Mesenchymal stem cell (in vitro differentiated cells and primary cell): ENCODE measurements around the gene PIK3R1.
A peak's percentile ranks its signal among the peaks of the same experiment; 100 is the strongest.

Experiments
- DNase-seq: peaks from one replicate; pipeline ENCODE4 v3.0.0-alpha.2; 2013
- H2AFZ ChIP-seq: one replicate; pipeline ENCODE4 v1.6.1; 2013; ENCODE audit warnings: low read depth, mild to moderate bottlenecking, control low read depth, inconsistent platforms, low read length, moderate library complexity
- H2AK5ac ChIP-seq: 2 replicates; pipeline ENCODE4 v1.6.1; 2013; ENCODE audit warnings: low read length, moderate library complexity, mild to moderate bottlenecking, inconsistent platforms; ENCODE audit not compliant: severe bottlenecking
- H2BK120ac ChIP-seq: one replicate; pipeline ENCODE4 v1.6.1; 2013; ENCODE audit warnings: low read depth, mild to moderate bottlenecking, inconsistent platforms, low read length, moderate library complexity
- H2BK12ac ChIP-seq, 2 experiments: one replicate each; pipeline ENCODE4 v1.6.1; 2013; ENCODE audit warnings: inconsistent platforms in 2 of 2, low read length in 2 of 2, mild to moderate bottlenecking in 2 of 2, moderate library complexity in 2 of 2, control low read depth in 1 of 2
- H2BK15ac ChIP-seq: one replicate; pipeline ENCODE4 v1.6.1; 2013; ENCODE audit warnings: mild to moderate bottlenecking, low read depth, inconsistent platforms; ENCODE audit not compliant: poor library complexity, severe bottlenecking
- H2BK5ac ChIP-seq: 2 replicates; pipeline ENCODE4 v1.6.1; 2013; ENCODE audit warnings: low read depth, mild to moderate bottlenecking, low read length, control low read depth, inconsistent platforms; ENCODE audit not compliant: poor library complexity, severe bottlenecking
- H3K14ac ChIP-seq, 2 experiments: one replicate each; pipeline ENCODE4 v1.6.1; 2013; ENCODE audit warnings: inconsistent platforms in 2 of 2, low read length in 2 of 2, control low read depth in 1 of 2, mild to moderate bottlenecking in 1 of 2, moderate library complexity in 1 of 2
- H3K18ac ChIP-seq, 2 experiments: one replicate each; pipeline ENCODE4 v1.6.1; 2013; ENCODE audit warnings: inconsistent platforms in 2 of 2, low read length in 2 of 2, control low read depth in 1 of 2, low read depth in 1 of 2, mild to moderate bottlenecking in 1 of 2
- H3K23ac ChIP-seq, 2 experiments: one replicate each; pipeline ENCODE4 v1.6.1; 2013; ENCODE audit warnings: inconsistent platforms in 2 of 2, low read length in 2 of 2, mild to moderate bottlenecking in 2 of 2, moderate library complexity in 2 of 2, control low read depth in 1 of 2
- H3K27ac ChIP-seq: 2 replicates; pipeline ENCODE4 v1.5.1; 2013; ENCODE audit warnings: mild to moderate bottlenecking, moderate library complexity, low read length, control low read depth, inconsistent platforms; ENCODE audit not compliant: poor library complexity, severe bottlenecking
- H3K27me3 ChIP-seq, 2 experiments: 2 replicates each; pipeline versions ENCODE4 v1.6.1 to v1.7.0; 2013; ENCODE audit warnings: low read length in 2 of 2, mild to moderate bottlenecking in 2 of 2, moderate library complexity in 2 of 2, control low read depth in 1 of 2, inconsistent platforms in 1 of 2; ENCODE audit not compliant: control insufficient read depth in 1 of 2, insufficient read depth in 1 of 2
- H3K36me3 ChIP-seq, 2 experiments: 2 replicates each; pipeline versions ENCODE4 v1.6.1 to v1.7.0; 2013; ENCODE audit warnings: low read length in 2 of 2, control low read depth in 1 of 2, inconsistent platforms in 1 of 2, low read depth in 1 of 2, mild to moderate bottlenecking in 1 of 2; ENCODE audit not compliant: insufficient read depth in 2 of 2, control insufficient read depth in 1 of 2
- H3K4ac ChIP-seq, 2 experiments: one replicate each; pipeline ENCODE4 v1.6.1; 2013; ENCODE audit warnings: inconsistent platforms in 2 of 2, low read length in 2 of 2, mild to moderate bottlenecking in 2 of 2, moderate library complexity in 2 of 2, control low read depth in 1 of 2, low read depth in 1 of 2
- H3K4me1 ChIP-seq: 2 replicates; pipeline ENCODE4 v1.6.1; 2013; ENCODE audit warnings: low read depth, low read length, control low read depth; ENCODE audit not compliant: control insufficient read depth, insufficient read depth
- H3K4me2 ChIP-seq: 2 replicates; pipeline ENCODE4 v1.6.1; 2013; ENCODE audit warnings: low read length, mild to moderate bottlenecking, inconsistent platforms; ENCODE audit not compliant: poor library complexity, severe bottlenecking
- H3K4me3 ChIP-seq, 2 experiments: 2 replicates each; pipeline versions ENCODE4 v1.5.1 to v1.7.0; 2013; ENCODE audit warnings: low read length in 2 of 2, mild to moderate bottlenecking in 2 of 2, control low read depth in 1 of 2, low read depth in 1 of 2; ENCODE audit not compliant: insufficient read depth in 1 of 2
- H3K79me1 ChIP-seq: replicated peaks from 2 replicates; pipeline ENCODE4 v1.6.1; 2013; ENCODE audit warnings: mild to moderate bottlenecking, control low read depth, low read length, inconsistent platforms; ENCODE audit not compliant: poor library complexity, severe bottlenecking
- H3K9ac ChIP-seq: 2 replicates; pipeline ENCODE4 v1.7.0; 2013; ENCODE audit warnings: mild to moderate bottlenecking, low read length, moderate library complexity
- H3K9me3 ChIP-seq: 2 replicates; pipeline ENCODE4 v1.7.0; 2013; ENCODE audit warnings: mild to moderate bottlenecking, low read length; ENCODE audit not compliant: control insufficient read depth
- H4K8ac ChIP-seq: one replicate; pipeline ENCODE4 v1.6.1; 2013; ENCODE audit warnings: inconsistent platforms, mild to moderate bottlenecking, low read length, moderate library complexity
- H4K91ac ChIP-seq: one replicate; pipeline ENCODE4 v1.6.1; 2013; ENCODE audit warnings: mild to moderate bottlenecking, low read length, inconsistent platforms
- WGBS: methylation state at CpG from one replicate; pipeline ENCODE4 v1.1.7; 2013; ENCODE audit warnings: mixed read lengths; 5-methylcytosine and 5-hydroxymethylcytosine counted together

Gene PIK3R1

DNA sequence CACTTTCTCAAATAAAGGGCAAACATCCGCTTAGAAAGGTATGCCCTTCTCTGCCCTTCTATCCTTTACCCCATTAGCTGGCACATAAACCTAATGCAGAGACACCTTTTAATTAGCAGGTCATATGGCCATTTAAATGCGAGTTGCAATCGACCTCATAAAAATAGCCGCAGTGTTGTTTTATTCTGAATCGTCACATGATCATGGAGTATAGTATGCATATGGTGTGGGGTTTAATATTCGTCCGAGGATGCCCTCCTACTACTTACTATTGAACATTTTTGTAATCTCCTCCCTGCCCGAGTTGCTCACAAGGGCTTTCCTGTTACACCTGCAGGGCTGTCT is 72.0 kb downstream of the PIK3R1 start:
- Histone ChIP-seq H3K4me1 (peaks cover 6% of the 10 kb centered on the region), H2AFZ (no peak overlapping the region), H3K14ac (peak overlapping the region in 1 of 2 experiments; percentile 90), H3K79me1 (peaks cover 5% of the 10 kb centered on the region), H3K23ac (no peak overlapping the region), H2BK12ac (no peak overlapping the region), H3K4me3 (peak overlapping the region in 1 of 2 experiments; percentile 77), H3K27ac (peak overlapping the region; percentile 65), H3K9ac (peak overlapping the region; percentile 79), H3K9me3 (no peaks in the 10 kb centered on the region), H2BK15ac (no peak overlapping the region), H4K8ac (no peak overlapping the region), H2AK5ac (no peak overlapping the region), H2BK120ac (no peak overlapping the region), H3K18ac (peak overlapping the region; percentile 25 to 96), H3K27me3 (no peaks in the 10 kb centered on the region), H2BK5ac (no peak overlapping the region), H4K91ac (no peak overlapping the region), H3K36me3 (peaks cover 0 to 37% of the 10 kb centered on the region in 2 experiments), H3K4ac (peak overlapping the region in 1 of 2 experiments; percentile 40), H3K4me2 (peak overlapping the region; percentile 47)
- no peak for DNase-seq
- WGBS, result 67% methylated on average over 6 of the region's 8 CpGs

DNA sequence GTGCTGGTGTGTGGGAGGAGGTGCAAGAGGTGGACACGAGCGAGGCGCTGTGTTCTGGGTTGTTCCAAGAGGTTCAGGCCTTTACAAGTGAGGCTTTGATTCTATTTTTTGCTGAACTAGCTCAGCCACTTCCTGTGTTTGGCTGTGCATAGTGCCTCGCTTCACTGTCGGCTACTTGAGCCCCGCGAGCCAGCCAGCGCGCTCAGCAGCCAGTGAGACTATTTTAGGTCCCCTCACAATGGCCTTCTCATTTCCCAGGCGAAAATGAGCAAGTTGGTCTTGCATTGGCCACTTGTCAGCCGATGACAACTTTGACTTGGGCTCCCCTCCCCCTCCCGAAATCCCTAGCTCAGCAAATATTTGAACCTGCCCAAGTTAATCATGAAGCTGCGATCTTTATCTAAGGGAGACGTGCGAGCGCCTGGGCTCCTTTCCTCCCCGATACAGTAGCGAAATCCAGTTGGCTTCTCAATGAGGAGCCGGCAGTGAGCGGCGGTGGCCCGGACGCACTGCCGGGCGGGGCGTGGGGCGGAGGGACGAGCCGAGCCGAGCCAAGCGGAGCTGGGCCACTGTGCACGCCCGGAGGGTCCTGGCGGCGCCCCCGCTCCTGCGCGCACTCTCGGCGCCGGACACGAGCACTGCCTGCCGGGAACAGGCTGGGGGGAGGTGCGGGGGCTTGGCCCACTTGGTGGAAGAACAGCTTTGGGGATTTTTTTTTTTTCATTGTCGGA is 72.6 kb downstream of the PIK3R1 start:
- Histone ChIP-seq H3K4me1 (peaks cover 6% of the 10 kb centered on the region), H2BK15ac (peak overlapping the region; percentile 86), H3K79me1 (peaks cover 5% of the 10 kb centered on the region), H4K91ac (peak overlapping the region; percentile 59), H3K4ac (peak overlapping the region in 1 of 2 experiments; percentile 67), H3K4me2 (peak overlapping the region; percentile 47), H2AK5ac (no peak overlapping the region), H3K9me3 (no peaks in the 10 kb centered on the region), H3K27me3 (no peaks in the 10 kb centered on the region), H2BK12ac (peak overlapping the region; percentile 4 to 76), H2BK5ac (no peak overlapping the region), H3K27ac (peak overlapping the region; percentile 65), H4K8ac (peak overlapping the region; percentile 38), H3K18ac (peak overlapping the region; percentile 67 to 96), H2BK120ac (no peak overlapping the region), H3K36me3 (peaks cover 0 to 37% of the 10 kb centered on the region in 2 experiments), H2AFZ (peak overlapping the region; percentile 24), H3K23ac (no peak overlapping the region), H3K9ac (peak overlapping the region; percentile 79), H3K4me3 (peak overlapping the region; percentile 68 to 77), H3K14ac (peak overlapping the region in 1 of 2 experiments; percentile 90)
- 1% methylated on average over 45 of the region's 45 CpGs for WGBS
- DNase-seq, result peak; percentile 72

- WGBS, result 25% methylated on average over 10 of the region's 10 CpGs
- peak; percentile 45 for DNase-seq
- peak overlapping the region; percentile 30 for H4K91ac ChIP-seq
- peak overlapping the region; percentile 47 for H3K4me2 ChIP-seq
- no peak overlapping the region for H2BK15ac ChIP-seq
- H2BK12ac ChIP-seq, result peak overlapping the region; percentile 4 to 59
- H3K27ac ChIP-seq, result peak overlapping the region; percentile 19
- peaks cover 6% of the 10 kb centered on the region for H3K4me1 ChIP-seq
- peak overlapping the region; percentile 68 to 77 for H3K4me3 ChIP-seq
- peak overlapping the region; percentile 79 for H3K9ac ChIP-seq
- no peak overlapping the region for H2AFZ ChIP-seq
- H3K9me3 ChIP-seq, result no peaks in the 10 kb centered on the region
- H3K79me1 ChIP-seq, result peaks cover 5% of the 10 kb centered on the region
- no peaks in the 10 kb centered on the region for H3K27me3 ChIP-seq
- peak overlapping the region; percentile 8 for H4K8ac ChIP-seq
- no peak overlapping the region for H2BK120ac ChIP-seq
- H3K14ac ChIP-seq, result no peak overlapping the region
- H2AK5ac ChIP-seq, result no peak overlapping the region
- peaks cover 0 to 37% of the 10 kb centered on the region in 2 experiments for H3K36me3 ChIP-seq
- peak overlapping the region; percentile 17 to 30 for H3K18ac ChIP-seq
- H3K4ac ChIP-seq, result peak overlapping the region in 1 of 2 experiments; percentile 12
- H3K23ac ChIP-seq, result no peak overlapping the region
- H2BK5ac ChIP-seq, result no peak overlapping the region
Observed at GRCh38 chr5:68288707-68289134, 73.2 kb downstream of the PIK3R1 start.

- peaks cover 6% of the 10 kb centered on the region for H3K4me1 ChIP-seq
- H3K4ac ChIP-seq, result no peak overlapping the region
- H2BK12ac ChIP-seq, result no peak overlapping the region
Observed at GRCh38 chr5:68289498-68289897, 73.9 kb downstream of the PIK3R1 start.

More at GRCh38 chr5:68289498-68289897, 73.9 kb downstream of the PIK3R1 start:
- H3K9me3 ChIP-seq, result no peaks in the 10 kb centered on the region
- H2AK5ac ChIP-seq, result no peak overlapping the region
- no peak overlapping the region for H3K4me2 ChIP-seq
- peak overlapping the region; percentile 79 for H3K9ac ChIP-seq
- H4K91ac ChIP-seq, result no peak overlapping the region
- no peak overlapping the region for H2BK120ac ChIP-seq
- no peak overlapping the region for H3K23ac ChIP-seq
- H2AFZ ChIP-seq, result no peak overlapping the region
- H2BK15ac ChIP-seq, result no peak overlapping the region
- H3K4me3 ChIP-seq, result peak overlapping the region in 1 of 2 experiments; percentile 77
- H3K36me3 ChIP-seq, result peaks cover 0 to 37% of the 10 kb centered on the region in 2 experiments
- H3K27me3 ChIP-seq, result no peaks in the 10 kb centered on the region
- no peak overlapping the region for H4K8ac ChIP-seq
- H3K14ac ChIP-seq, result no peak overlapping the region
- H2BK5ac ChIP-seq, result no peak overlapping the region
- 83% methylated on average over 1 of the region's 4 CpGs for whole genome bisulfite sequencing
- no peak overlapping the region for H3K27ac ChIP-seq
- peaks cover 5% of the 10 kb centered on the region for H3K79me1 ChIP-seq
- DNase-seq, result peak; percentile 15
- no peak overlapping the region for H3K18ac ChIP-seq
